SK-N-SH treated with all-trans-retinoic acid at 6 μM for 48 hours (cell line): ENCODE measurements around the gene CYBA.

Source experiments
- ATAC-seq: fragments of 200-7000 bp; cut with Tn5 transposase; 3 replicates; pipeline ENCODE4 v1.9.1; 2020; ENCODE audit warnings: mild to moderate bottlenecking, moderate library complexity
- ARNTL ChIP-seq: fragments of 450-650 bp; formaldehyde crosslinking; IDR thresholded peaks from 2 replicates; pipeline ENCODE4 v1.5.0; 2020; ENCODE audit warnings: low read depth, mild to moderate bottlenecking, moderate library complexity, borderline replicate concordance
- BACH2 ChIP-seq: fragments of 250-450 bp; sonication (Bioruptor Pico); IDR thresholded peaks from 2 replicates; pipeline ENCODE4 v1.9.0; 2021; ENCODE audit warnings: mild to moderate bottlenecking, borderline replicate concordance
- CREB5 ChIP-seq: fragments of 250-450 bp; sonication (Bioruptor Pico); IDR thresholded peaks from 2 replicates; pipeline ENCODE4 v1.5.1; 2020; ENCODE audit warnings: low read depth, mild to moderate bottlenecking, moderate library complexity
- ESRRG ChIP-seq: fragments of 250-450 bp; sonication (Bioruptor Pico); IDR thresholded peaks from 2 replicates; pipeline ENCODE4 v1.6.1; 2021; ENCODE audit warnings: mild to moderate bottlenecking
- GLIS3 ChIP-seq: fragments of 250-450 bp; sonication (Bioruptor Pico); IDR thresholded peaks from 2 replicates; pipeline ENCODE4 v1.5.0; 2020; ENCODE audit warnings: mild to moderate bottlenecking, moderate library complexity
- ISL1 ChIP-seq: fragments of 250-450 bp; sonication (Bioruptor Pico); IDR thresholded peaks from 2 replicates; pipeline ENCODE4 v2.1.2; 2022; ENCODE audit warnings: mild to moderate bottlenecking, moderate library complexity
- OSR1 ChIP-seq: fragments of 250-450 bp; sonication (Bioruptor Pico); IDR thresholded peaks from 2 replicates; pipeline ENCODE4 v1.8.0; 2022; ENCODE audit warnings: moderate library complexity, mild to moderate bottlenecking, inconsistent platforms
- PATZ1 ChIP-seq: fragments of 250-450 bp; sonication (Bioruptor Pico); IDR thresholded peaks from 2 replicates; pipeline ENCODE4 v1.8.0; 2020; ENCODE audit warnings: mild to moderate bottlenecking, moderate library complexity, borderline replicate concordance
- RARB ChIP-seq: fragments of 250-450 bp; sonication (Bioruptor Pico); IDR thresholded peaks from 2 replicates; pipeline ENCODE4 v1.8.0; 2021; ENCODE audit warnings: mild to moderate bottlenecking, moderate library complexity
- SNAI2 ChIP-seq: fragments of 250-450 bp; sonication (Bioruptor Pico); IDR thresholded peaks from 2 replicates; pipeline ENCODE4 v1.5.0; 2020; ENCODE audit warnings: mild to moderate bottlenecking, moderate library complexity
- TCF4 ChIP-seq: fragments of 250-450 bp; sonication (Bioruptor Pico); IDR thresholded peaks from 2 replicates; pipeline ENCODE4 v1.8.0; 2021; ENCODE audit warnings: mild to moderate bottlenecking, moderate library complexity, borderline replicate concordance
- TOX ChIP-seq: fragments of 250-450 bp; sonication (Bioruptor Pico); IDR thresholded peaks from 2 replicates; pipeline ENCODE4 v1.8.0; 2021; ENCODE audit warnings: mild to moderate bottlenecking, moderate library complexity, borderline replicate concordance
- TSHZ2 ChIP-seq: fragments of 250-450 bp; sonication (Bioruptor Pico); IDR thresholded peaks from 2 replicates; pipeline ENCODE4 v1.5.0; 2020; ENCODE audit warnings: mild to moderate bottlenecking, moderate library complexity
- ZC3H10 ChIP-seq: fragments of 250-450 bp; sonication (Bioruptor Pico); IDR thresholded peaks from 2 replicates; pipeline ENCODE4 v1.5.1; 2021; ENCODE audit warnings: mild to moderate bottlenecking, moderate library complexity
- ZFP3 ChIP-seq: fragments of 250-450 bp; sonication (Bioruptor Pico); IDR thresholded peaks from 2 replicates; pipeline ENCODE4 v1.5.0; 2020; ENCODE audit warnings: mild to moderate bottlenecking, moderate library complexity
- ZNF565 ChIP-seq: fragments of 450-650 bp; formaldehyde crosslinking; conservative IDR thresholded peaks from 2 replicates; pipeline ENCODE4 v1.5.0; 2020; ENCODE audit warnings: low read depth, mild to moderate bottlenecking, moderate library complexity
- ZNF8 ChIP-seq: fragments of 450-650 bp; formaldehyde crosslinking; IDR thresholded peaks from 2 replicates; pipeline ENCODE4 v1.5.0; 2020; ENCODE audit warnings: mild to moderate bottlenecking, moderate library complexity
- TF ChIP-seq, protein P1 (sequence below): fragments of 250-450 bp; sonication (Bioruptor Pico); IDR thresholded peaks from 2 replicates; pipeline ENCODE4 v1.5.1; 2021; ENCODE audit warnings: mild to moderate bottlenecking, moderate library complexity
- TF ChIP-seq, protein P2 (sequence below): fragments of 250-450 bp; sonication (Bioruptor Pico); IDR thresholded peaks from 2 replicates; pipeline ENCODE4 v1.8.0; 2021; ENCODE audit warnings: low read depth, mild to moderate bottlenecking, moderate library complexity, borderline replicate concordance

CYBA gene

DNA sequence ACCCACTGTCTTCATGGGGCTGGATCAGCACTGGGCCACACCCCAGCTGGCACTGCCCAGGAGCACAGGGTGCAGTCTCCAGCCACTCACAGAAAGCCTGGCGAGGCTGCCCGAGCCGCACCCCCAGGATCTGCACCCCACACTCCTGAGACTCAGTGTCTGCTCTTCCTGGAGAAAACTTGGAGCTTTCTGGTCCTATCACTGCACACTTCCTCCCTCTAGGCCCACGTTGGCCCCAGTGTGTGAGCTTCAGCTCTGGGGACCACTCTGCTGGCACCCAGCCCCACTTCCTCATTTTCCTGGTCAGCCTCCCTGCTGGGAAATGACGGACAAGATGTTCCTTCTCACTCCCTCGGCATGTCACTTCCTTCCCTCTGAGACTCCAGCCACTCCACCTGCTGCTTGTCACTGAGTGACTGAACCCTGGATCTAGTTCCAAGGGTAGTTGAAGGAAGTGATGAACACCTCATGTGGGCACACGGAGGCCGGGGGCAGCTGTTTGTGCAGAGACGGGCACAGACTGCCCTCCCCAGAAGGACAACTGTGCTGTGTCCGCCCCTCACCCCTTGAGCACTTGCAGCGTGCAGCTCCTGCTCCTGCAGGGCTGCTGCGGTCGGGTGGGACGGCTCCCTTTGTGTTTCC lies 51.6 kb downstream of the CYBA start (continued):
- TF ChIP-seq BACH2 (no peak), PATZ1 (CRISPR knock-in tag) (no peak)
- TF ChIP-seq, protein P1, sequence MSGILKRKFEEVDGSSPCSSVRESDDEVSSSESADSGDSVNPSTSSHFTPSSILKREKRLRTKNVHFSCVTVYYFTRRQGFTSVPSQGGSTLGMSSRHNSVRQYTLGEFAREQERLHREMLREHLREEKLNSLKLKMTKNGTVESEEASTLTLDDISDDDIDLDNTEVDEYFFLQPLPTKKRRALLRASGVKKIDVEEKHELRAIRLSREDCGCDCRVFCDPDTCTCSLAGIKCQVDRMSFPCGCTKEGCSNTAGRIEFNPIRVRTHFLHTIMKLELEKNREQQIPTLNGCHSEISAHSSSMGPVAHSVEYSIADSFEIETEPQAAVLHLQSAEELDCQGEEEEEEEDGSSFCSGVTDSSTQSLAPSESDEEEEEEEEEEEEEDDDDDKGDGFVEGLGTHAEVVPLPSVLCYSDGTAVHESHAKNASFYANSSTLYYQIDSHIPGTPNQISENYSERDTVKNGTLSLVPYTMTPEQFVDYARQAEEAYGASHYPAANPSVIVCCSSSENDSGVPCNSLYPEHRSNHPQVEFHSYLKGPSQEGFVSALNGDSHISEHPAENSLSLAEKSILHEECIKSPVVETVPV = no peak

- no peak for TF ChIP-seq ISL1 (CRISPR knock-in tag)
- TF ChIP-seq SNAI2 (CRISPR knock-in tag) = no peak
- TF ChIP-seq, protein P2, sequence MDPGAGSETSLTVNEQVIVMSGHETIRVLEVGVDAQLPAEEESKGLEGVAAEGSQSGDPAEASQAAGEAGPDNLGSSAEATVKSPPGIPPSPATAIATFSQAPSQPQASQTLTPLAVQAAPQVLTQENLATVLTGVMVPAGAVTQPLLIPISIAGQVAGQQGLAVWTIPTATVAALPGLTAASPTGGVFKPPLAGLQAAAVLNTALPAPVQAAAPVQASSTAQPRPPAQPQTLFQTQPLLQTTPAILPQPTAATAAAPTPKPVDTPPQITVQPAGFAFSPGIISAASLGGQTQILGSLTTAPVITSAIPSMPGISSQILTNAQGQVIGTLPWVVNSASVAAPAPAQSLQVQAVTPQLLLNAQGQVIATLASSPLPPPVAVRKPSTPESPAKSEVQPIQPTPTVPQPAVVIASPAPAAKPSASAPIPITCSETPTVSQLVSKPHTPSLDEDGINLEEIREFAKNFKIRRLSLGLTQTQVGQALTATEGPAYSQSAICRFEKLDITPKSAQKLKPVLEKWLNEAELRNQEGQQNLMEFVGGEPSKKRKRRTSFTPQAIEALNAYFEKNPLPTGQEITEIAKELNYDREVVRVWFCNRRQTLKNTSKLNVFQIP (CRISPR knock-in tag) = no peak
- TF ChIP-seq PATZ1 (CRISPR knock-in tag) = no peak
- no peak for TF ChIP-seq CREB5 (CRISPR knock-in tag)
- no peak for TF ChIP-seq ESRRG
- TF ChIP-seq ZNF565 = no peak
- no peak for TF ChIP-seq ZNF8 (CRISPR knock-in tag)
- no peak for TF ChIP-seq GLIS3 (CRISPR knock-in tag)
- no peak for TF ChIP-seq OSR1 (CRISPR knock-in tag)
- no peak for TF ChIP-seq ARNTL
- TF ChIP-seq TCF4 = no peak
- no peak for TF ChIP-seq ZC3H10 (CRISPR knock-in tag)
- no peak for TF ChIP-seq BACH2
- no peak for TF ChIP-seq TSHZ2 (CRISPR knock-in tag)
- no peak for TF ChIP-seq ZFP3 (CRISPR knock-in tag)
- TF ChIP-seq TOX = no peak
- TF ChIP-seq RARB (CRISPR knock-in tag) = no peak
- ATAC-seq = no peak
Observed at GRCh38 chr16:88597856-88598491, 52.9 kb downstream of the CYBA start.

DNA sequence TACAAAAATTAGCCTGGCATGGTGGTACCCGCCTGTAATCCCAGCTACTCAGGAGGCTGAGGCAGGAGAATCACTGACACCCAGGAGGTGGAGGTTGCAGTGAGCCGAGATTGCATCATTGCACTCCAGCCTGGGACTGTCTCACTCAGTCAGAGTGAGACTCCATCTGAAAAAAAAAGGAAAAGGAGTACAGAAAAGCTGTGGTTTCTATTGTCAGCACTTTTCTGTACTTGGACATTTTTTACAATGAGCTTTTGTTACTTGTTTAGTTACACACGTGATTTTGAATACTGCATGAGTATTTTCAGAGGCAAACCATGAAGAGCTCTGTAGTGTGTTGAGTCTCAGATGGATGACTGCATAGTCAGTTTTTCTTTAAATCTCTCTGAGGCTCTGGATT lies 54.4 kb downstream of the CYBA start:
- no peak for ATAC-seq
- TF ChIP-seq TOX (no peak), PATZ1 (CRISPR knock-in tag) (no peak), GLIS3 (CRISPR knock-in tag) (no peak), TSHZ2 (CRISPR knock-in tag) (no peak), ESRRG (no peak), BACH2 (no peak)
- TF ChIP-seq, protein P1 = no peak
